Measurements from ENCODE around the gene LIMS1.

Gene LIMS1

Small RNA genes within 50 kb of the gene (small RNA-seq; reads per million reads assigned to genes)
- gene AC010095.1 = 0 reads per million in 2 experiments
